Measurements from ENCODE around the gene HECW1. TPM values are rescaled to one million over a fixed set of nuclear protein-coding genes. Genes with fewer than 3 reads are reported as not detected.
"Not testable (repeated sequence)": the region's sequence is repeated elsewhere in the genome, so short reads cannot be mapped to it uniquely, and the experiment has no call there.

HECW1 gene
- total and polyA plus RNA-seq, 5 donors: 0.16 TPM; not detected in 4

GRCh38 chr7:43572516-43573049, 460.1 kb downstream of the HECW1 start:
- peak; percentile 82 to 84 for ATAC-seq
- no peak overlapping the region for H3K27ac ChIP-seq (ENCODE audit: low read length)
- no peak for DNase-seq

GRCh38 chr7:43573832-43574231, 461.4 kb downstream of the HECW1 start:
- H3K4me3 ChIP-seq (ENCODE audit: low read length); H3K27me3 ChIP-seq (ENCODE audit: control insufficient read depth, insufficient read depth); ATAC-seq; DNase-seq; H3K27ac ChIP-seq (ENCODE audit: low read length); H3K9me3 ChIP-seq (ENCODE audit: control insufficient read depth, low read length); H3K4me1 ChIP-seq (ENCODE audit: control insufficient read depth, insufficient read depth, low read length): not testable (repeated sequence)
- intact Hi-C loops (cut with DNase I): loop anchor here in 1 of 4 donors (10.0 kb wide), 1 partner anchor 271 kb away; no protein-coding TSS in a partner anchor
- WGBS: 97% methylated on average over 2 of the region's 2 CpGs

More at GRCh38 chr7:43572516-43573049, 460.1 kb downstream of the HECW1 start:
- Histone ChIP-seq H3K9me3 (ENCODE audit: control insufficient read depth, low read length) (no peaks in the 10 kb centered on the region), H3K4me1 (ENCODE audit: control insufficient read depth, insufficient read depth, low read length) (no peaks in the 10 kb centered on the region), H3K4me3 (ENCODE audit: low read length) (no peak overlapping the region), H3K27me3 (ENCODE audit: control insufficient read depth, insufficient read depth) (no peaks in the 10 kb centered on the region)
- 40% methylated on average over 1 of the region's 1 CpG for WGBS
- intact Hi-C loops (cut with DNase I): loop anchor here in 1 of 4 donors (10.0 kb wide), 1 partner anchor 272 kb away; no protein-coding TSS in a partner anchor

- no peak for ATAC-seq
- Histone ChIP-seq H3K27me3 (ENCODE audit: control insufficient read depth, insufficient read depth) (no peaks in the 10 kb centered on the region), H3K4me1 (ENCODE audit: control insufficient read depth, insufficient read depth, low read length) (no peaks in the 10 kb centered on the region), H3K27ac (ENCODE audit: low read length) (no peak overlapping the region), H3K9me3 (ENCODE audit: control insufficient read depth, low read length) (no peaks in the 10 kb centered on the region), H3K4me3 (ENCODE audit: low read length) (no peak overlapping the region)
- intact Hi-C loops (cut with DNase I): loop anchor here in 2 of 4 donors (5.0 to 10.0 kb wide), 2 partner anchors 127 to 269 kb away; no protein-coding TSS in a partner anchor
- WGBS: 91% methylated on average over 6 of the region's 6 CpGs
- DNase-seq: no peak
These were observed 463.1 kb downstream of the HECW1 start for GRCh38 chr7:43575506-43575905.

GRCh38 chr7:43576241-43576640, 463.8 kb downstream of the HECW1 start:
- H3K4me1 ChIP-seq (ENCODE audit: control insufficient read depth, insufficient read depth, low read length): no peaks in the 10 kb centered on the region
- H3K27me3 ChIP-seq (ENCODE audit: control insufficient read depth, insufficient read depth): no peaks in the 10 kb centered on the region
- no peak overlapping the region for H3K4me3 ChIP-seq (ENCODE audit: low read length)
- DNase-seq (no peak), ATAC-seq (no peak)
- H3K27ac ChIP-seq (ENCODE audit: low read length): no peak overlapping the region
- WGBS: 94% methylated on average over 3 of the region's 3 CpGs
- intact Hi-C loops (cut with DNase I): loop anchor here in 2 of 4 donors (5.0 to 10.0 kb wide), 2 partner anchors 126 to 269 kb away; no protein-coding TSS in a partner anchor
- no peaks in the 10 kb centered on the region for H3K9me3 ChIP-seq (ENCODE audit: control insufficient read depth, low read length)

GRCh38 chr7:43577485-43577951, 465.1 kb downstream of the HECW1 start:
- intact Hi-C loops (cut with DNase I): loop anchor here in 2 of 4 donors (5.0 to 10.0 kb wide), 2 partner anchors 125 to 267 kb away; no protein-coding TSS in a partner anchor
- 58% methylated on average over 6 of the region's 6 CpGs for WGBS

GRCh38 chr7:43582503-43583423, 470.3 kb downstream of the HECW1 start, which contains the start of gene STK17A:
TSS of gene STK17A (plus strand) at chr7:43583108. CDS start at chr7:43583244, 136 bp downstream.
- intact Hi-C loops (cut with DNase I): loop anchor here in 3 of 4 donors (2.0 to 5.0 kb wide), 4 partner anchors 118 to 255 kb away; no protein-coding TSS in a partner anchor
- Histone ChIP-seq H3K27me3 (ENCODE audit: control insufficient read depth, insufficient read depth) (no peaks in the 10 kb centered on the region), H3K4me1 (ENCODE audit: control insufficient read depth, insufficient read depth, low read length) (no peaks in the 10 kb centered on the region), H3K4me3 (ENCODE audit: low read length) (peak within 1 kb of the TSS; percentile 88), H3K9me3 (ENCODE audit: control insufficient read depth, low read length) (no peaks in the 10 kb centered on the region), H3K27ac (ENCODE audit: low read length) (peak within 1 kb of the TSS; percentile 84)
- ATAC-seq (peak; percentile 98), DNase-seq (peak; percentile 90 to 97 (median 96))
- WGBS: under 1% methylated on average over 83 of the region's 83 CpGs

More at GRCh38 chr7:43577485-43577951, 465.1 kb downstream of the HECW1 start:
- DNase-seq: no peak
- ATAC-seq: no peak
- Histone ChIP-seq H3K27me3 (ENCODE audit: control insufficient read depth, insufficient read depth) (no peaks in the 10 kb centered on the region), H3K4me1 (ENCODE audit: control insufficient read depth, insufficient read depth, low read length) (no peaks in the 10 kb centered on the region), H3K27ac (ENCODE audit: low read length) (no peak overlapping the region), H3K4me3 (ENCODE audit: low read length) (no peak overlapping the region), H3K9me3 (ENCODE audit: control insufficient read depth, low read length) (no peaks in the 10 kb centered on the region)

- Histone ChIP-seq H3K9me3 (ENCODE audit: control insufficient read depth, low read length) (no peaks in the 10 kb centered on the region), H3K27ac (ENCODE audit: low read length) (peak overlapping the region; percentile 84), H3K4me3 (ENCODE audit: low read length) (peak overlapping the region; percentile 88), H3K4me1 (ENCODE audit: control insufficient read depth, insufficient read depth, low read length) (no peaks in the 10 kb centered on the region), H3K27me3 (ENCODE audit: control insufficient read depth, insufficient read depth) (no peaks in the 10 kb centered on the region)
- under 1% methylated on average over 66 of the region's 66 CpGs for WGBS
- intact Hi-C loops (cut with DNase I): loop anchor here in 3 of 4 donors (2.0 to 5.0 kb wide), 4 partner anchors 117 to 254 kb away; no protein-coding TSS in a partner anchor
- ATAC-seq: peak; percentile 75 to 80
- peak; percentile 83 to 94 (median 93) for DNase-seq
These were observed 471.2 kb downstream of the HECW1 start for GRCh38 chr7:43583424-43584194.

- Histone ChIP-seq H3K9me3 (ENCODE audit: control insufficient read depth, low read length) (no peaks in the 10 kb centered on the region), H3K4me3 (ENCODE audit: low read length) (peak overlapping the region; percentile 88), H3K27me3 (ENCODE audit: control insufficient read depth, insufficient read depth) (no peaks in the 10 kb centered on the region), H3K27ac (ENCODE audit: low read length) (peak overlapping the region; percentile 84), H3K4me1 (ENCODE audit: control insufficient read depth, insufficient read depth, low read length) (no peaks in the 10 kb centered on the region)
- 19% methylated on average over 8 of the region's 8 CpGs for WGBS
- DNase-seq (peak in 1 of 3 donors; percentile 22), ATAC-seq (peak in 1 of 2 donors; percentile 34)
- intact Hi-C loops (cut with DNase I): loop anchor here in 3 of 4 donors (5.0 kb wide), 3 partner anchors 118 to 253 kb away; no protein-coding TSS in a partner anchor
These were observed 471.7 kb downstream of the HECW1 start for GRCh38 chr7:43584195-43584586.

GRCh38 chr7:43584733-43585132, 472.3 kb downstream of the HECW1 start:
- ATAC-seq; H3K27me3 ChIP-seq (ENCODE audit: control insufficient read depth, insufficient read depth); H3K9me3 ChIP-seq (ENCODE audit: control insufficient read depth, low read length); DNase-seq; H3K4me1 ChIP-seq (ENCODE audit: control insufficient read depth, insufficient read depth, low read length): not testable (repeated sequence)
- 91% methylated on average over 11 of the region's 11 CpGs for WGBS
- H3K4me3 ChIP-seq (ENCODE audit: low read length): peak overlapping the region; percentile 88
- peak overlapping the region; percentile 31 for H3K27ac ChIP-seq (ENCODE audit: low read length)
- intact Hi-C loops (cut with DNase I): loop anchor here in 3 of 4 donors (5.0 kb wide), 3 partner anchors 118 to 253 kb away; no protein-coding TSS in a partner anchor

GRCh38 chr7:43585562-43585961, 473.1 kb downstream of the HECW1 start:
- Histone ChIP-seq H3K4me3 (ENCODE audit: low read length) (no peak overlapping the region), H3K4me1 (ENCODE audit: control insufficient read depth, insufficient read depth, low read length) (no peaks in the 10 kb centered on the region), H3K27ac (ENCODE audit: low read length) (no peak overlapping the region), H3K27me3 (ENCODE audit: control insufficient read depth, insufficient read depth) (no peaks in the 10 kb centered on the region), H3K9me3 (ENCODE audit: control insufficient read depth, low read length) (no peaks in the 10 kb centered on the region)
- intact Hi-C loops (cut with DNase I): no loop called here
- ATAC-seq (no peak), DNase-seq (no peak)
- WGBS: 46% methylated on average over 2 of the region's 2 CpGs

All from right cardiac atrium (tissue), 5 donors.